Body of pancreas (tissue), 4 donors: ENCODE results near the gene ACP7.

Experiments
- POLR2A ChIP-seq, 3 donors: fragments of 450-650 bp; IDR thresholded peaks; one replicate each; pipeline ENCODE4 v1.6.1; 2016; ENCODE audit warnings: antibody characterized with exemption in 3 of 3, mild to moderate bottlenecking in 2 of 3
- TF ChIP-seq, protein P1 (sequence below), 7 experiments: fragments of 450-650 bp in 4 of 7; fragments of 200-600 bp in 3 of 7; sonication (generic) in 3 of 7; IDR thresholded peaks; one replicate each; pipeline ENCODE4 v1.5.1; 2016 to 2019; ENCODE audit warnings: antibody characterized with exemption in 7 of 7

DNA sequence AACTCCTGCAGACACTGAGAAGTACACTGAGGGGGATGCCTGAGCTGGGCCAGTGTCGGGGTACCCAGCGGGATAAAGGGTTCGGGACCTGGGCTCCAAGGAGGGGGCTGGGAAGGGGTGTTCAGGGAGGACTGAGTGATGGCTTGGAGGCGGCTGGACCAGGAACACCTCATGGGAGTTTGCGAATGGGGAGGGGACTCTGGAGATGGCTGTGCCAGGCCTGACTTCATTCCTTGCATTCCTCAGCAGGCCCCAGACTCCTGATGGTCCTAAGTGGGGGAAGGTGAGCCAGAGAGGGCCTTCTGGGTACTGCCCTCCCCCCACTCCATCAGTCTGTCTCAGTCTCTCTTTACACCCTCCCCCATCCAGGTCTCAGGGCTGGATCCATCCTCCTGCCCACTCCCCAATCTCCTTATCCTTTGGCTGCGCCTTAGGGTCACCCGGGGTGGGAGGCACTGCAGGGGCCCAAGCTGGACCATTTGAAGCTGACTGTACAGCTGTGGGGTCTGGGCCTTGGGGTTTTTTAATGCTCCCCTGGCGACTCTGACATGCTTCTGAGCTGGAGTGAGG is 55.2 kb downstream of the ACP7 start:
- TF ChIP-seq, protein P1, sequence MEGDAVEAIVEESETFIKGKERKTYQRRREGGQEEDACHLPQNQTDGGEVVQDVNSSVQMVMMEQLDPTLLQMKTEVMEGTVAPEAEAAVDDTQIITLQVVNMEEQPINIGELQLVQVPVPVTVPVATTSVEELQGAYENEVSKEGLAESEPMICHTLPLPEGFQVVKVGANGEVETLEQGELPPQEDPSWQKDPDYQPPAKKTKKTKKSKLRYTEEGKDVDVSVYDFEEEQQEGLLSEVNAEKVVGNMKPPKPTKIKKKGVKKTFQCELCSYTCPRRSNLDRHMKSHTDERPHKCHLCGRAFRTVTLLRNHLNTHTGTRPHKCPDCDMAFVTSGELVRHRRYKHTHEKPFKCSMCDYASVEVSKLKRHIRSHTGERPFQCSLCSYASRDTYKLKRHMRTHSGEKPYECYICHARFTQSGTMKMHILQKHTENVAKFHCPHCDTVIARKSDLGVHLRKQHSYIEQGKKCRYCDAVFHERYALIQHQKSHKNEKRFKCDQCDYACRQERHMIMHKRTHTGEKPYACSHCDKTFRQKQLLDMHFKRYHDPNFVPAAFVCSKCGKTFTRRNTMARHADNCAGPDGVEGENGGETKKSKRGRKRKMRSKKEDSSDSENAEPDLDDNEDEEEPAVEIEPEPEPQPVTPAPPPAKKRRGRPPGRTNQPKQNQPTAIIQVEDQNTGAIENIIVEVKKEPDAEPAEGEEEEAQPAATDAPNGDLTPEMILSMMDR (IDR thresholded peaks at IDR 0.05) = no peak
- TF ChIP-seq POLR2A (IDR thresholded peaks at IDR 0.05) = no peak
